Upper lobe of left lung (tissue), 6 donors: Measurements from ENCODE around the gene TK1. TPM values are rescaled to one million over a fixed set of nuclear protein-coding genes. Genes with fewer than 3 reads are reported as not detected.
A peak's percentile ranks its signal among the peaks of the same experiment; 100 is the strongest.

Source experiments
- ATAC-seq, 2 donors: fragments of 200-7000 bp; cut with Tn5 transposase; one replicate each; pipeline ENCODE4 v1.9.1; 2022; ENCODE audit warnings: mild to moderate bottlenecking in 2 of 2, moderate library complexity in 2 of 2; ENCODE audit not compliant: low FRiP score in 2 of 2
- DNase-seq, 2 donors: peaks; one replicate each; pipeline ENCODE4 v3.0.0-alpha.2; 2019 to 2020
- H3K27ac ChIP-seq, 4 donors: fragments of 200-600 bp; sonication (generic); one replicate each; pipeline ENCODE4 v1.5.1; 2016 to 2019
- H3K27me3 ChIP-seq, 4 donors: fragments of 200-600 bp; sonication (generic); one replicate each; pipeline ENCODE4 v1.5.1; 2017 to 2019
- H3K36me3 ChIP-seq, 4 donors: fragments of 200-600 bp; sonication (generic); one replicate each; pipeline ENCODE4 v1.5.1; 2016 to 2019
- H3K4me1 ChIP-seq, 4 donors: fragments of 200-600 bp; sonication (generic); one replicate each; pipeline ENCODE4 v1.5.1; 2018 to 2019
- H3K4me3 ChIP-seq, 4 donors: fragments of 200-600 bp; sonication (generic); one replicate each; pipeline ENCODE4 v1.5.1; 2017 to 2019; ENCODE audit warnings: mild to moderate bottlenecking in 2 of 4, moderate library complexity in 1 of 4
- H3K9me3 ChIP-seq, 4 donors: fragments of 200-600 bp; sonication (generic); one replicate each; pipeline ENCODE4 v1.5.1; 2018 to 2019
- CTCF ChIP-seq, 6 experiments: fragments of 450-650 bp in 4 of 6; fragments of 200-600 bp in 2 of 6; sonication (generic) in 2 of 6; IDR thresholded peaks; one replicate each; pipeline ENCODE4 v1.5.1; 2016 to 2019; ENCODE audit warnings: antibody characterized with exemption in 6 of 6
- EP300 ChIP-seq, 4 donors: sonication (generic); formaldehyde crosslinking; IDR thresholded peaks; one replicate each; pipeline ENCODE4 v1.5.1; 2017; ENCODE audit warnings: antibody characterized with exemption in 4 of 4, control low read depth in 2 of 4
- POLR2A ChIP-seq, 4 donors: fragments of 450-650 bp; IDR thresholded peaks; one replicate each; pipeline ENCODE4 v1.5.1; 2016 to 2017; ENCODE audit warnings: antibody characterized with exemption in 4 of 4, mild to moderate bottlenecking in 2 of 4
- POLR2AphosphoS5 ChIP-seq, 2 donors: sonication (generic); formaldehyde crosslinking; IDR thresholded peaks; one replicate each; pipeline ENCODE4 v1.5.1; 2017; ENCODE audit warnings: antibody characterized with exemption in 2 of 2
- WGBS, 2 donors: methylation state at CpG; one replicate each; pipeline ENCODE4 v1.1.5; 2017 to 2018; 5-methylcytosine and 5-hydroxymethylcytosine counted together
- total RNA-seq, 6 donors: library from RNA; depleted of rRNA in 4 of 6; stranded (reverse); fragments of >200 nt in 4 of 6; gene quantifications; one replicate each; pipeline versions ENCODE4 v1.1.0 to v1.2.1, GENCODE V29; 2016 to 2021
- donor health status: DM: no; HTN: no; CAD: no; lungs with moderate emphysema.
- donor health status: DM: no; HTN: yes; CAD: no; lungs with severe emphysema.

TK1 gene
- total RNA-seq, 6 donors from 2014 or later: 2.8 to 16.0 (median 9.0) TPM

GRCh38 chr17:78228176-78228575 is 41.3 kb upstream of the TK1 start:
- peaks cover 0 to 23% (median 15%) of the 10 kb centered on the region in 4 donors for H3K4me1 ChIP-seq
- DNase-seq (no peak), ATAC-seq (no peak)
- H3K27ac ChIP-seq: no peak overlapping the region
- TF ChIP-seq POLR2A (IDR thresholded peaks at IDR 0.05) (no peak), CTCF (IDR thresholded peaks at IDR 0.05) (no peak), POLR2AphosphoS5 (IDR thresholded peaks at IDR 0.05) (no peak), EP300 (IDR thresholded peaks at IDR 0.05) (no peak)
- 85 to 87% methylated on average over 4 of the region's 4 CpGs for WGBS, 2 donors
- H3K27me3 ChIP-seq: peaks cover 0 to 22% (median 10%) of the 10 kb centered on the region in 4 donors
- no peak overlapping the region for H3K4me3 ChIP-seq
- no peaks in the 10 kb centered on the region for H3K9me3 ChIP-seq
- H3K36me3 ChIP-seq: no peaks in the 10 kb centered on the region

GRCh38 chr17:78227455-78227916 is 40.6 kb upstream of the TK1 start:
- DNase-seq: no peak
- ATAC-seq: peak in 1 of 2 donors; percentile 35
- no peaks in the 10 kb centered on the region for H3K36me3 ChIP-seq
- peaks cover 5 to 21% (median 15%) of the 10 kb centered on the region in 4 donors for H3K4me1 ChIP-seq
- H3K4me3 ChIP-seq: no peak overlapping the region
- 68 to 87% methylated on average over 10 of the region's 10 CpGs for WGBS, 2 donors
- no peak for TF ChIP-seq CTCF (IDR thresholded peaks at IDR 0.05)
- no peak for TF ChIP-seq POLR2AphosphoS5 (IDR thresholded peaks at IDR 0.05)
- H3K27me3 ChIP-seq: peaks cover 0 to 19% (median 9%) of the 10 kb centered on the region in 4 donors
- H3K9me3 ChIP-seq: no peaks in the 10 kb centered on the region
- H3K27ac ChIP-seq: peak overlapping the region in 2 of 4 donors; percentile 2 to 11

GRCh38 chr17:78226759-78227454 is 40.1 kb upstream of the TK1 start:
- DNase-seq (no peak), ATAC-seq (peak in 1 of 2 donors; percentile 31)
- 45 to 51% methylated on average over 12 to 20 of the region's 20 CpGs for WGBS, 2 donors
- no peak for TF ChIP-seq POLR2A (IDR thresholded peaks at IDR 0.05)
- no peak for TF ChIP-seq CTCF (IDR thresholded peaks at IDR 0.05)
- TF ChIP-seq EP300 (IDR thresholded peaks at IDR 0.05): no peak
- TF ChIP-seq POLR2AphosphoS5 (IDR thresholded peaks at IDR 0.05): peak in 1 of 2 donors; percentile 43
- H3K4me3 ChIP-seq: no peak overlapping the region
- peak overlapping the region in 2 of 4 donors; percentile 2 to 11 for H3K27ac ChIP-seq
- H3K36me3 ChIP-seq: no peaks in the 10 kb centered on the region
- no peaks in the 10 kb centered on the region for H3K9me3 ChIP-seq
- H3K4me1 ChIP-seq: peaks cover 7 to 19% (median 11%) of the 10 kb centered on the region in 4 donors
- peaks cover 0 to 13% (median 6%) of the 10 kb centered on the region in 4 donors for H3K27me3 ChIP-seq

GRCh38 chr17:78226055-78226758 is 39.4 kb upstream of the TK1 start:
- Histone ChIP-seq H3K27ac (no peak overlapping the region), H3K4me1 (peaks cover 7 to 13% (median 8%) of the 10 kb centered on the region in 4 donors), H3K27me3 (peaks cover 0 to 7% (median 2%) of the 10 kb centered on the region in 4 donors), H3K4me3 (no peak overlapping the region), H3K9me3 (no peaks in the 10 kb centered on the region), H3K36me3 (no peaks in the 10 kb centered on the region)
- WGBS, 2 donors: 72 to 75% methylated on average over 11 to 12 of the region's 12 CpGs
- ATAC-seq: no peak
- TF ChIP-seq CTCF (IDR thresholded peaks at IDR 0.05) (no peak), POLR2AphosphoS5 (IDR thresholded peaks at IDR 0.05) (no peak), EP300 (IDR thresholded peaks at IDR 0.05) (no peak), POLR2A (IDR thresholded peaks at IDR 0.05) (no peak)
- DNase-seq: no peak
